Right atrium auricular region (tissue), 2 donors: Measurements from ENCODE around the gene PCDHGB6. TPM values are rescaled to one million over a fixed set of nuclear protein-coding genes. Genes with fewer than 3 reads are reported as not detected.
"Not testable (repeated sequence)": the region's sequence is repeated elsewhere in the genome, so short reads cannot be mapped to it uniquely, and the experiment has no call there.

Experiments
- DNase-seq: peaks from one replicate; pipeline ENCODE4 v3.0.0-alpha.2; 2019; ENCODE audit warnings: low spot score
- H3K27ac ChIP-seq, 2 donors: fragments of 200-600 bp; sonication (generic); 1 replicate in 1 of 2; 2 replicates in 1 of 2; pipeline ENCODE4 v1.5.1; 2016 to 2019
- H3K27me3 ChIP-seq, 2 donors: fragments of 200-600 bp; sonication (generic); one replicate each; pipeline versions ENCODE4 v1.5.1 to v1.6.0; 2017 to 2019
- H3K36me3 ChIP-seq: fragments of 200-600 bp; sonication (generic); one replicate; pipeline ENCODE4 v1.5.1; 2016
- H3K4me1 ChIP-seq, 2 donors: fragments of 200-600 bp; sonication (generic); one replicate each; pipeline versions ENCODE4 v1.5.1 to v1.6.0; 2017 to 2019
- H3K4me3 ChIP-seq, 2 donors: fragments of 200-600 bp; sonication (generic); 1 replicate in 1 of 2; 2 replicates in 1 of 2; pipeline ENCODE4 v1.5.1; 2017 to 2019; ENCODE audit warnings: mild to moderate bottlenecking in 1 of 2, moderate library complexity in 1 of 2
- H3K9me3 ChIP-seq, 2 donors: fragments of 200-600 bp; sonication (generic); one replicate each; pipeline ENCODE4 v1.5.1; 2019
- total RNA-seq, 2 donors: library from RNA; depleted of rRNA; stranded (reverse); fragments of >200 nt; gene quantifications; one replicate each; pipeline ENCODE4 v1.1.0, GENCODE V29; 2016
- TF ChIP-seq, protein P1 (sequence below), 2 donors: fragments of 200-600 bp; sonication (generic); IDR thresholded peaks; one replicate each; pipeline ENCODE4 v1.5.1; 2019; ENCODE audit warnings: antibody characterized with exemption in 2 of 2

The PCDHGB6 gene
- total RNA-seq, 2 donors from 2014 or later = 5.0 to 7.1 TPM

DNA sequence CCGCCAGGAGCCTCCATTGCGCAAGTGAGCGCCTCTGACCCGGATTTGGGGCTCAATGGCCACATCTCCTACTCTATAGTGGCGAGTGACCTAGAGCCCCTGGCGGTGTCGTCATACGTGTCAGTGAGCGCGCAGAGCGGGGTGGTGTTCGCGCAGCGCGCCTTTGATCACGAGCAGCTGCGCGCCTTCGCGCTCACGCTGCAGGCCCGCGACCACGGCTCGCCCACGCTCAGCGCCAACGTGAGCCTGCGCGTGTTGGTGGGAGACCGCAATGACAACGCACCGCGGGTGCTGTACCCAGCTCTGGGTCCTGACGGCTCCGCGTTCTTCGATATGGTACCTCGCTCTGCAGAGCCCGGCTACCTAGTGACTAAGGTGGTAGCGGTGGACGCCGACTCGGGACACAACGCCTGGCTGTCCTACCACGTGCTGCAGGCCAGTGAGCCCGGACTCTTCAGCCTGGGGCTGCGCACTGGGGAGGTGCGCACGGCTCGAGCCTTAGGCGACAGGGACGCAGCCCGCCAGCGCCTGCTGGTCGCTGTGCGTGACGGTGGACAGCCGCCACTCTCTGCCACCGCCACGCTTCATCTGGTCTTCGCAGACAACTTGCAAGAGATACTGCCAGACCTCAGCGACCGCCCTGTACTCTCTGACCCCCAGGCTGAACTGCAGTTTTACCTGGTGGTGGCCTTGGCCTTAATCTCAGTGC is 1.9 kb downstream of the PCDHGB6 start:
- Histone ChIP-seq H3K27ac (no peak overlapping the region), H3K4me1 (peaks cover 0 to 7% of the 10 kb centered on the region in 2 donors), H3K36me3 (peaks cover 6% of the 10 kb centered on the region), H3K4me3 (no peak overlapping the region), H3K9me3 (peaks cover 30 to 97% of the 10 kb centered on the region in 2 donors), H3K27me3 (no peaks in the 10 kb centered on the region)
- TF ChIP-seq, protein P1, sequence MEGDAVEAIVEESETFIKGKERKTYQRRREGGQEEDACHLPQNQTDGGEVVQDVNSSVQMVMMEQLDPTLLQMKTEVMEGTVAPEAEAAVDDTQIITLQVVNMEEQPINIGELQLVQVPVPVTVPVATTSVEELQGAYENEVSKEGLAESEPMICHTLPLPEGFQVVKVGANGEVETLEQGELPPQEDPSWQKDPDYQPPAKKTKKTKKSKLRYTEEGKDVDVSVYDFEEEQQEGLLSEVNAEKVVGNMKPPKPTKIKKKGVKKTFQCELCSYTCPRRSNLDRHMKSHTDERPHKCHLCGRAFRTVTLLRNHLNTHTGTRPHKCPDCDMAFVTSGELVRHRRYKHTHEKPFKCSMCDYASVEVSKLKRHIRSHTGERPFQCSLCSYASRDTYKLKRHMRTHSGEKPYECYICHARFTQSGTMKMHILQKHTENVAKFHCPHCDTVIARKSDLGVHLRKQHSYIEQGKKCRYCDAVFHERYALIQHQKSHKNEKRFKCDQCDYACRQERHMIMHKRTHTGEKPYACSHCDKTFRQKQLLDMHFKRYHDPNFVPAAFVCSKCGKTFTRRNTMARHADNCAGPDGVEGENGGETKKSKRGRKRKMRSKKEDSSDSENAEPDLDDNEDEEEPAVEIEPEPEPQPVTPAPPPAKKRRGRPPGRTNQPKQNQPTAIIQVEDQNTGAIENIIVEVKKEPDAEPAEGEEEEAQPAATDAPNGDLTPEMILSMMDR (IDR thresholded peaks at IDR 0.05) = no peak
- no peak for DNase-seq

DNA sequence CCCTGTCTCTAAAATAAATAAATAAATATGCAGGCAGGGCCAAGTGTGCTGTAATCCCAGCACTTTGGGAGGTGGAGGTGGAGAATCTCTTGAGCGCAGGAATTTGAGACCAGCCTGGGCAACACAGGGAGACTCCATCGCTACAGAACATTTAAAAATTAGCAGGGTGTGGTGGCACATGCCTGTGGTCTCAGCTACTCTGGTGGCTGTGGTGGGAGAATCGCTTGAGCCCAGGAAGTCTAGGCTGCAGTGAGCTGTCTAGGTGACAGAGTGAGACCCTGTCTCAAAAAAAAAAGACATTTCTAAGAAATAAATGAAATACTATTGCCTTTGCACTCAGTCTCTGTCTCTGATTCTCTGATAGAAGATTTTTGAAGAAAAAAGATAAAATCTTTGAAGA is 3.8 kb downstream of the PCDHGB6 start:
- no peak for DNase-seq
- H3K9me3 ChIP-seq = peaks cover 30 to 94% of the 10 kb centered on the region in 2 donors
- TF ChIP-seq, protein P1 (IDR thresholded peaks at IDR 0.05) = no peak
- no peaks in the 10 kb centered on the region for H3K27me3 ChIP-seq
- H3K27ac ChIP-seq = no peak overlapping the region
- H3K4me1 ChIP-seq = peaks cover 0 to 7% of the 10 kb centered on the region in 2 donors
- H3K4me3 ChIP-seq = no peak overlapping the region
- H3K36me3 ChIP-seq = no peaks in the 10 kb centered on the region

DNA sequence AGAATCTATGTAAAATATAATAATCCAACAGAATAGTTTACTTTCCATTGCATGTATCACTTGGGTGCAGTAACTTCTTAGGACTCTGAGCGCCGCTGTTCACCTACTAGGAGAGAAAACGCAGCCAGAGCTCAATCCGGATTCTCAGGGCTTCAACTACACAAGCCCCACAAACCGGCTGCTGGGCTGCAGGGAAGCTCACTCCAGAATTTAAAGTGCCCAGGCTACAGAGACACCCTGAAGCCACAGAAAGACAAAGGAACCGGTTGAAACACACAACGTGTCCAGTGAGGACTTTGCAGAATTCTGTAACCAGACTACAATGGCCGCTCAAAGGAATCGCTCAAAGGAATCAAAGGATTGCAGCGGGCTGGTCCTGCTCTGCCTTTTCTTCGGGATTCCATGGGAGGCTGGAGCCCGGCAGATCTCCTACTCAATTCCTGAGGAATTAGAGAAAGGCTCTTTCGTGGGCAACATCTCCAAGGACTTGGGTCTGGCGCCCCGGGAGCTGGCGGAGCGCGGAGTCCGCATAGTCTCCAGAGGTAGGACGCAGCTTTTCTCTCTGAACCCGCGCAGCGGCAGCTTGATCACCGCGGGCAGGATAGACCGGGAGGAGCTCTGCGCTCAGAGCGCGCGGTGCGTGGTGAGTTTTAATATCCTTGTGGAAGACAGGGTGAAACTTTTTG is 5.2 kb downstream of the PCDHGB6 start, which contains the start of gene PCDHGA10:
Gene PCDHGA10, plus strand, starts transcription at position 134 of the 686 bp plus-strand sequence. Its CDS starts 189 bp downstream, at position 323.
- no peak for DNase-seq
- Histone ChIP-seq H3K36me3 (no peaks in the 10 kb centered on the region), H3K27ac (no peak within 1 kb of the TSS)

DNA sequence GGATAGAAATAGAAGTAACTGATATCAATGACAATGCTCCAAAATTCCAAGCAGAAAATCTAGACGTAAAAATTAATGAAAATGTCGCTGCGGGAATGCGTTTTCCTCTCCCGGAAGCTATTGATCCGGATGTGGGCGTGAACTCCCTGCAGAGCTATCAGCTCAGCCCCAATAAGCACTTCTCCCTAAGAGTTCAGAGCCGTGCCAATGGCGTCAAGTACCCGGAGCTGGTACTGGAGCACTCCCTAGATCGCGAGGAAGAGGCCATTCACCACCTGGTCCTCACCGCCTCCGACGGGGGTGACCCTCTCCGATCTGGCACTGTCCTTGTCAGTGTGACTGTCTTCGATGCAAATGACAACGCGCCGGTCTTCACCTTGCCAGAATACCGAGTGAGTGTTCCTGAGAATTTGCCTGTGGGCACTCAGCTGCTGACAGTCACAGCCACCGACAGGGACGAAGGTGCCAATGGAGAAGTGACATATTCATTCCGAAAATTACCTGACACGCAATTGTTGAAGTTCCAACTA is 5.8 kb downstream of the PCDHGB6 start:
- DNase-seq = no peak
- Histone ChIP-seq H3K4me3 (peak overlapping the region; percentile 22 to 33), H3K9me3 (peaks cover 30 to 84% of the 10 kb centered on the region in 2 donors), H3K4me1 (peaks cover 0 to 12% of the 10 kb centered on the region in 2 donors), H3K27ac (no peak overlapping the region), H3K27me3 (no peaks in the 10 kb centered on the region), H3K36me3 (no peaks in the 10 kb centered on the region)
- TF ChIP-seq, protein P1 (IDR thresholded peaks at IDR 0.05) = no peak

More for the DNA sequence above, 5.2 kb downstream of the PCDHGB6 start, which contains the start of gene PCDHGA10:
- Histone ChIP-seq H3K4me3 (peak within 1 kb of the TSS; percentile 22 to 33), H3K9me3 (peaks cover 25 to 84% of the 10 kb centered on the region in 2 donors), H3K27me3 (no peaks in the 10 kb centered on the region), H3K4me1 (peaks cover 0 to 8% of the 10 kb centered on the region in 2 donors)
- TF ChIP-seq, protein P1 (IDR thresholded peaks at IDR 0.05) = peak; percentile 40 to 62

DNA sequence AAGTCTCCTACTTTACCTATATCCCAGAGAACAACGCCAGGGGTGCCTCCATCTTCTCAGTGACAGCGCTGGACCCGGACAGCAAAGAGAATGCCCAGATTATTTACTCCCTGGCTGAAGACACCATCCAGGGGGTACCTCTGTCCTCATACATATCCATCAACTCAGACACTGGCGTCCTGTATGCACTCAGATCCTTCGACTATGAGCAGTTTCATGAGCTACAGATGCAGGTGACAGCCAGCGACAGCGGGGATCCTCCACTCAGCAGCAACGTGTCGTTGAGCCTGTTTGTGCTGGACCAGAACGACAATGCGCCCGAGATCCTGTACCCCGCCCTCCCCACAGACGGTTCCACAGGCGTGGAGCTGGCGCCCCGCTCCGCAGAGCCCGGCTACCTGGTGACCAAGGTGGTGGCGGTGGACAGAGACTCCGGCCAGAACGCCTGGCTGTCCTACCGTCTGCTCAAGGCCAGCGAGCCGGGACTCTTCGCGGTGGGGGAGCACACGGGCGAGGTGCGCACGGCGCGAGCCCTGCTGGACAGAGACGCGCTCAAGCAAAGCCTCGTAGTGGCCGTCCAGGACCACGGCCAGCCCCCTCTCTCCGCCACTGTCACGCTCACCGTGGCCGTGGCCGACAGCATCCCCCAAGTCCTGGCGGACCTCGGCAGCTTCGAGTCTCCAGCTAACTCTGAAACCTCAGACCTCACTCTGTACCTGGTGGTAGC is 6.9 kb downstream of the PCDHGB6 start:
- H3K27me3 ChIP-seq = not testable (repeated sequence)
- Histone ChIP-seq H3K4me1 (peaks cover 0 to 18% of the 10 kb centered on the region in 2 donors), H3K9me3 (peaks cover 31 to 84% of the 10 kb centered on the region in 2 donors)

DNA sequence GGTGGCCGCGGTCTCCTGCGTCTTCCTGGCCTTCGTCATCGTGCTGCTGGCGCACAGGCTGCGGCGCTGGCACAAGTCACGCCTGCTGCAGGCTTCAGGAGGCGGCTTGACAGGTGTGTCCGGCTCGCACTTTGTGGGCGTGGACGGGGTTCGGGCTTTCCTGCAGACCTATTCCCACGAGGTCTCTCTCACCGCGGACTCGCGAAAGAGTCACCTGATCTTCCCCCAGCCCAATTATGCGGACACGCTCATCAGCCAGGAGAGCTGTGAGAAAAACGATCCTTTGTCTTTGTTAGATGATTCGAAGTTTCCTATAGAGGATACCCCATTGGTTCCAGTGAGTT is 7.4 kb downstream of the PCDHGB6 start:
- DNase-seq, H3K27ac ChIP-seq, H3K36me3 ChIP-seq, H3K27me3 ChIP-seq, H3K4me3 ChIP-seq: not testable (repeated sequence)
- Histone ChIP-seq H3K9me3 (peaks cover 27 to 84% of the 10 kb centered on the region in 2 donors), H3K4me1 (peaks cover 0 to 13% of the 10 kb centered on the region in 2 donors)

More for the DNA sequence above, 6.9 kb downstream of the PCDHGB6 start:
- not testable (repeated sequence) for H3K36me3 ChIP-seq, H3K27ac ChIP-seq, DNase-seq, H3K4me3 ChIP-seq
